HepG2 (cell line): ENCODE measurements around the gene VSNL1. TPM values are rescaled to one million over a fixed set of nuclear protein-coding genes. Genes with fewer than 3 reads are reported as not detected.

Experiments
- ARNTL ChIP-seq: sonication (generic); formaldehyde crosslinking; IDR thresholded peaks from 2 replicates; pipeline ENCODE4 v1.4.0; 2020; ENCODE audit warnings: mild to moderate bottlenecking, missing genetic modification reagents
- ATRX ChIP-seq: sonication (generic); formaldehyde crosslinking; IDR thresholded peaks from 2 replicates; pipeline ENCODE4 v1.4.0; 2020; ENCODE audit warnings: missing genetic modification reagents, borderline replicate concordance
- CCDC6 ChIP-seq: sonication (generic); formaldehyde crosslinking; IDR thresholded peaks from 2 replicates; pipeline ENCODE4 v1.8.1; 2022; ENCODE audit warnings: mild to moderate bottlenecking, missing genetic modification reagents, moderate library complexity
- HNRNPLL ChIP-seq: fragments of 200-400 bp; formaldehyde crosslinking; IDR thresholded peaks from 2 replicates; pipeline ENCODE4 v1.6.1; 2017; ENCODE audit warnings: mild to moderate bottlenecking, low read depth, low read length; ENCODE audit not compliant: poor library complexity, severe bottlenecking
- HOXA9 ChIP-seq: sonication (generic); formaldehyde crosslinking; IDR thresholded peaks from 2 replicates; pipeline ENCODE4 v1.8.1; 2022; ENCODE audit warnings: missing genetic modification reagents, mild to moderate bottlenecking, moderate library complexity, borderline replicate concordance
- KDM5B ChIP-seq: sonication (generic); formaldehyde crosslinking; IDR thresholded peaks from 2 replicates; pipeline ENCODE4 v1.4.0; 2020; ENCODE audit warnings: missing genetic modification reagents, mild to moderate bottlenecking, borderline replicate concordance
- NFIB ChIP-seq: sonication (generic); formaldehyde crosslinking; IDR thresholded peaks from 2 replicates; pipeline ENCODE4 v1.9.0; 2021; ENCODE audit warnings: missing genetic modification reagents, mild to moderate bottlenecking, borderline replicate concordance
- SETDB1 ChIP-seq: sonication (generic); formaldehyde crosslinking; IDR thresholded peaks from 2 replicates; pipeline ENCODE4 v1.5.1; 2020; ENCODE audit warnings: missing genetic modification reagents, mild to moderate bottlenecking, borderline replicate concordance
- SNRNP70 ChIP-seq: fragments of 200-400 bp; formaldehyde crosslinking; IDR thresholded peaks from 2 replicates; pipeline ENCODE4 v1.6.1; 2017; ENCODE audit warnings: mild to moderate bottlenecking, low read depth, low read length, moderate library complexity
- XBP1 ChIP-seq: sonication (generic); formaldehyde crosslinking; IDR thresholded peaks from 2 replicates; pipeline ENCODE4 v1.5.0; 2020; ENCODE audit warnings: missing genetic modification reagents
- YEATS2 ChIP-seq: sonication (generic); formaldehyde crosslinking; IDR thresholded peaks from 2 replicates; pipeline ENCODE4 v1.4.0; 2020; ENCODE audit warnings: missing genetic modification reagents, borderline replicate concordance
- ZNF430 ChIP-seq: sonication (generic); formaldehyde crosslinking; IDR thresholded peaks from 2 replicates; pipeline ENCODE4 v1.9.0; 2021; ENCODE audit warnings: mild to moderate bottlenecking, missing genetic modification reagents
- ZNF564 ChIP-seq: sonication (generic); formaldehyde crosslinking; IDR thresholded peaks from 2 replicates; pipeline ENCODE4 v1.8.1; 2023; ENCODE audit warnings: mild to moderate bottlenecking, missing genetic modification reagents
- ZNF616 ChIP-seq: sonication (generic); formaldehyde crosslinking; IDR thresholded peaks from 2 replicates; pipeline ENCODE4 v1.5.0; 2020; ENCODE audit warnings: low read depth, mild to moderate bottlenecking, missing genetic modification reagents
- ZNF672 ChIP-seq: sonication (generic); formaldehyde crosslinking; IDR thresholded peaks from 2 replicates; pipeline ENCODE4 v1.8.1; 2022; ENCODE audit warnings: missing genetic modification reagents
- ZNF724P ChIP-seq: sonication (generic); formaldehyde crosslinking; IDR thresholded peaks from 2 replicates; pipeline ENCODE4 v1.8.0; 2022; ENCODE audit warnings: missing genetic modification reagents, borderline replicate concordance
- ZSCAN9 ChIP-seq: IDR thresholded peaks from 2 replicates; pipeline ENCODE4 v1.6.1; 2016; ENCODE audit warnings: borderline replicate concordance
- polyA plus RNA-seq, 8 experiments: library from polyadenylated mRNA; depleted of rRNA in 3 of 8; stranded (reverse) in 7 of 8; unstranded in 1 of 8; fragments of >200 nt; fragmentation: Illumina TruSeq in 4 of 8; extraction: Trizol in 4 of 8; gene quantifications; 2 replicates each; pipeline versions ENCODE4 v1.2.1 to v1.2.3, GENCODE V29; 2011 to 2016; ENCODE audit warnings: low read depth in 4 of 8, missing spikeins in 1 of 8, mixed read lengths in 1 of 8; ENCODE audit not compliant: insufficient read depth in 1 of 8
- total RNA-seq, 5 experiments: library from RNA; depleted of rRNA; stranded (reverse); fragments of >200 nt; fragmentation: Illumina TruSeq; extraction: Trizol; gene quantifications; 2 replicates each; pipeline ENCODE4 v1.2.3, GENCODE V29; 2016; ENCODE audit warnings: low read depth in 1 of 5
- TF ChIP-seq, protein P1 (sequence below): sonication (generic); formaldehyde crosslinking; IDR thresholded peaks from 2 replicates; pipeline ENCODE4 v1.8.0; 2022; ENCODE audit warnings: missing genetic modification reagents, mild to moderate bottlenecking, inconsistent platforms, borderline replicate concordance
- TF ChIP-seq, protein P2 (sequence below): sonication (generic); formaldehyde crosslinking; IDR thresholded peaks from 2 replicates; pipeline ENCODE4 v1.4.0; 2020; ENCODE audit warnings: mild to moderate bottlenecking, missing genetic modification reagents, borderline replicate concordance
- TF ChIP-seq, protein P3 (sequence below): sonication (generic); formaldehyde crosslinking; IDR thresholded peaks from 2 replicates; pipeline ENCODE4 v1.9.0; 2021; ENCODE audit warnings: missing genetic modification reagents, mild to moderate bottlenecking, borderline replicate concordance
- TF ChIP-seq, protein P4 (sequence below): sonication (generic); formaldehyde crosslinking; IDR thresholded peaks from 2 replicates; pipeline ENCODE4 v1.8.0; 2022; ENCODE audit warnings: mild to moderate bottlenecking, missing genetic modification reagents

VSNL1 gene
- total and polyA plus RNA-seq, 2 of the 13 experiments (the other 11 are each of a cell fraction or from before 2014, with no cell fraction given): 63.2 to 95.9 TPM

DNA sequence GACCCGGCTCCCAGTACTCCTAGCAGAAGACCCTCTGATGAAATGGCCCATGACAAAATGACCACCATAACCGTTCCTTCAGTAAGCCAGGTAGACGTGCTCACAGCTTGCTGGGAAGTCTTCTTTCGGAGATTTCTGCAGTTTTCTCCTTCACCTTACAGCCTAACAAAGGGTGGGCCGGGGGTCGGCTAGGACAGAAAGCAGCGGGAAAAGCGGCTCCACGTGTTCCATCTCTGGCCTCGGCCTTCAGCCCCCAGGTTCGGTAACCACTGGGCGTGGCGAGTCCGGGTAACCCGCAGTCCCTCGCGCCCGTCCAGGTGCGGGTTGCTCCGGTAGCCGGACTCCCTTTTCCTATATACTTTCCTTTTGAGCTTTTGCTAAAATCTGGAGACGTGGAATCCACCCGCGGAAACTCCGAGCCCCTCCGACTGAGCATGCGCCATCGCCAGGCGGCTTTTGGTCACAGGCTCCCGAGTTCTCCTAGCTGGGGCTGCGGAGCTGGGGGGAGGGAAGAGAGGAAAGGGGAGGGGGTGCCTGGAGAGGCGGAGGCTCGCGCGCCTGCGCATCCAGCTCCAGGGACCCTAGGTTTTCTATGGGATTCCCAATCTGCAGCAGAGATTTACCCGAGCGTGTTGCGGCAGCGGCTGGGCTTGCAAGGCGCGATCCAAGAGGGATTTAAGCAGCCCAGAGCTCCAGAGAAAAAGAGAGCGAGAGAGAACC, at the start of gene VSNL1 (continued):
- TF ChIP-seq, protein P1, sequence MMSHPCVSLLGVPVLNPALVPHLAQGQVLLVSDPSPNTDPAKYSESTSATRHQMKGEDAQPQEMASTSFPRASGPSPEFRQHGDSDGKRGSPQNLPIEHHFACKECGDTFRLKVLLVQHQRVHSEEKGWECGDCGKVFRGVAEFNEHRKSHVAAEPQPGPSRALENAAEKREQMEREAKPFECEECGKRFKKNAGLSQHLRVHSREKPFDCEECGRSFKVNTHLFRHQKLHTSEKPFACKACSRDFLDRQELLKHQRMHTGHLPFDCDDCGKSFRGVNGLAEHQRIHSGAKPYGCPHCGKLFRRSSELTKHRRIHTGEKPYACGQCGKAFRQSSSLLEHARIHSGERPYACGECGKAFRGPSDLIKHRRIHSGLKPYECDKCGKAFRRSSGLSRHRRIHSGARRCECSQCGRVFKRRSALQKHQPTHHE (CRISPR knock-in tag): no peak; the same call in 1 of the 2 replicates
- TF ChIP-seq ZNF724P (CRISPR knock-in tag) (peak; percentile 88), SETDB1 (CRISPR knock-in tag) (0 out of 2 replicates have a peak, but pooled peaks have one; percentile 59), ZSCAN9 (CRISPR knock-in tag) (peak; percentile 74; the same call in 1 of the 2 replicates), HOXA9 (CRISPR knock-in tag) (no peak), ATRX (CRISPR knock-in tag) (no peak), KDM5B (CRISPR knock-in tag) (peak; percentile 87), ZNF430 (CRISPR knock-in tag) (peak; percentile 83), CCDC6 (no peak; the same call in 1 of the 2 replicates), NFIB (CRISPR knock-in tag) (no peak), XBP1 (no peak), ZNF616 (CRISPR knock-in tag) (no peak), ARNTL (peak; percentile 55; the same call in 1 of the 2 replicates), ZNF564 (CRISPR knock-in tag) (no peak), SNRNP70 (no peak), HNRNPLL (peak; percentile 88), ZNF672 (CRISPR knock-in tag) (no peak), YEATS2 (peak; percentile 80)
- TF ChIP-seq, protein P2, sequence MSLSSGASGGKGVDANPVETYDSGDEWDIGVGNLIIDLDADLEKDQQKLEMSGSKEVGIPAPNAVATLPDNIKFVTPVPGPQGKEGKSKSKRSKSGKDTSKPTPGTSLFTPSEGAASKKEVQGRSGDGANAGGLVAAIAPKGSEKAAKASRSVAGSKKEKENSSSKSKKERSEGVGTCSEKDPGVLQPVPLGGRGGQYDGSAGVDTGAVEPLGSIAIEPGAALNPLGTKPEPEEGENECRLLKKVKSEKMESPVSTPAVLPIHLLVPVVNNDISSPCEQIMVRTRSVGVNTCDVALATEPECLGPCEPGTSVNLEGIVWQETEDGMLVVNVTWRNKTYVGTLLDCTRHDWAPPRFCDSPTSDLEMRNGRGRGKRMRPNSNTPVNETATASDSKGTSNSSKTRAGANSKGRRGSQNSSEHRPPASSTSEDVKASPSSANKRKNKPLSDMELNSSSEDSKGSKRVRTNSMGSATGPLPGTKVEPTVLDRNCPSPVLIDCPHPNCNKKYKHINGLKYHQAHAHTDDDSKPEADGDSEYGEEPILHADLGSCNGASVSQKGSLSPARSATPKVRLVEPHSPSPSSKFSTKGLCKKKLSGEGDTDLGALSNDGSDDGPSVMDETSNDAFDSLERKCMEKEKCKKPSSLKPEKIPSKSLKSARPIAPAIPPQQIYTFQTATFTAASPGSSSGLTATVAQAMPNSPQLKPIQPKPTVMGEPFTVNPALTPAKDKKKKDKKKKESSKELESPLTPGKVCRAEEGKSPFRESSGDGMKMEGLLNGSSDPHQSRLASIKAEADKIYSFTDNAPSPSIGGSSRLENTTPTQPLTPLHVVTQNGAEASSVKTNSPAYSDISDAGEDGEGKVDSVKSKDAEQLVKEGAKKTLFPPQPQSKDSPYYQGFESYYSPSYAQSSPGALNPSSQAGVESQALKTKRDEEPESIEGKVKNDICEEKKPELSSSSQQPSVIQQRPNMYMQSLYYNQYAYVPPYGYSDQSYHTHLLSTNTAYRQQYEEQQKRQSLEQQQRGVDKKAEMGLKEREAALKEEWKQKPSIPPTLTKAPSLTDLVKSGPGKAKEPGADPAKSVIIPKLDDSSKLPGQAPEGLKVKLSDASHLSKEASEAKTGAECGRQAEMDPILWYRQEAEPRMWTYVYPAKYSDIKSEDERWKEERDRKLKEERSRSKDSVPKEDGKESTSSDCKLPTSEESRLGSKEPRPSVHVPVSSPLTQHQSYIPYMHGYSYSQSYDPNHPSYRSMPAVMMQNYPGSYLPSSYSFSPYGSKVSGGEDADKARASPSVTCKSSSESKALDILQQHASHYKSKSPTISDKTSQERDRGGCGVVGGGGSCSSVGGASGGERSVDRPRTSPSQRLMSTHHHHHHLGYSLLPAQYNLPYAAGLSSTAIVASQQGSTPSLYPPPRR (CRISPR knock-in tag): peak; percentile 48; the same call in 1 of the 2 replicates
- TF ChIP-seq, protein P3, sequence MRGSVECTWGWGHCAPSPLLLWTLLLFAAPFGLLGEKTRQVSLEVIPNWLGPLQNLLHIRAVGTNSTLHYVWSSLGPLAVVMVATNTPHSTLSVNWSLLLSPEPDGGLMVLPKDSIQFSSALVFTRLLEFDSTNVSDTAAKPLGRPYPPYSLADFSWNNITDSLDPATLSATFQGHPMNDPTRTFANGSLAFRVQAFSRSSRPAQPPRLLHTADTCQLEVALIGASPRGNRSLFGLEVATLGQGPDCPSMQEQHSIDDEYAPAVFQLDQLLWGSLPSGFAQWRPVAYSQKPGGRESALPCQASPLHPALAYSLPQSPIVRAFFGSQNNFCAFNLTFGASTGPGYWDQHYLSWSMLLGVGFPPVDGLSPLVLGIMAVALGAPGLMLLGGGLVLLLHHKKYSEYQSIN (CRISPR knock-in tag): no peak
- TF ChIP-seq, protein P4, sequence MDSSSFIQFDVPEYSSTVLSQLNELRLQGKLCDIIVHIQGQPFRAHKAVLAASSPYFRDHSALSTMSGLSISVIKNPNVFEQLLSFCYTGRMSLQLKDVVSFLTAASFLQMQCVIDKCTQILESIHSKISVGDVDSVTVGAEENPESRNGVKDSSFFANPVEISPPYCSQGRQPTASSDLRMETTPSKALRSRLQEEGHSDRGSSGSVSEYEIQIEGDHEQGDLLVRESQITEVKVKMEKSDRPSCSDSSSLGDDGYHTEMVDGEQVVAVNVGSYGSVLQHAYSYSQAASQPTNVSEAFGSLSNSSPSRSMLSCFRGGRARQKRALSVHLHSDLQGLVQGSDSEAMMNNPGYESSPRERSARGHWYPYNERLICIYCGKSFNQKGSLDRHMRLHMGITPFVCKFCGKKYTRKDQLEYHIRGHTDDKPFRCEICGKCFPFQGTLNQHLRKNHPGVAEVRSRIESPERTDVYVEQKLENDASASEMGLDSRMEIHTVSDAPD (CRISPR knock-in tag): peak; percentile 92
